Liver (tissue), 3 donors: Measurements from ENCODE around the gene ETS2.

Experiments used
- FOXA1 ChIP-seq: IDR thresholded peaks from 2 replicates; pipeline ENCODE4 v1.6.1; 2016; ENCODE audit warnings: antibody characterized with exemption
- GABPA ChIP-seq, 2 donors: IDR thresholded peaks in 1 of 2; conservative IDR thresholded peaks in 1 of 2; 2 replicates each; pipeline ENCODE4 v1.6.1; 2016; ENCODE audit warnings: antibody characterized with exemption in 2 of 2, mild to moderate bottlenecking in 1 of 2, moderate library complexity in 1 of 2
- HNF4A ChIP-seq, 2 donors: conservative IDR thresholded peaks; 2 replicates each; pipeline ENCODE4 v1.6.1; 2016; ENCODE audit warnings: antibody characterized with exemption in 2 of 2, mild to moderate bottlenecking in 2 of 2
- JUND ChIP-seq, 2 donors: IDR thresholded peaks; 2 replicates each; pipeline ENCODE4 v1.6.1; 2016; ENCODE audit warnings: antibody characterized with exemption in 2 of 2
- NR2F2 ChIP-seq: IDR thresholded peaks from 2 replicates; pipeline ENCODE4 v1.6.1; 2016; ENCODE audit warnings: antibody characterized with exemption
- RAD21 ChIP-seq, 2 donors: IDR thresholded peaks; 2 replicates each; pipeline ENCODE4 v1.6.1; 2016; ENCODE audit warnings: antibody characterized with exemption in 2 of 2, mild to moderate bottlenecking in 2 of 2
- SP1 ChIP-seq: IDR thresholded peaks from 2 replicates; pipeline ENCODE4 v1.6.1; 2018; ENCODE audit warnings: antibody characterized with exemption, mild to moderate bottlenecking
- TAF1 ChIP-seq: conservative IDR thresholded peaks from 2 replicates; pipeline ENCODE4 v1.6.1; 2016; ENCODE audit warnings: antibody characterized with exemption, mild to moderate bottlenecking
- YY1 ChIP-seq: IDR thresholded peaks from 2 replicates; pipeline ENCODE4 v1.6.1; 2016; ENCODE audit warnings: antibody characterized with exemption, mild to moderate bottlenecking
- TF ChIP-seq, protein P1 (sequence below): fragments of 150-350 bp; IDR thresholded peaks from 2 replicates; pipeline ENCODE4 v1.5.1; 2017; ENCODE audit warnings: improper control_type of control experiment, low read depth, low read length; ENCODE audit not compliant: missing input control
- TF ChIP-seq, protein P2 (sequence below): IDR thresholded peaks from 2 replicates; pipeline ENCODE4 v1.6.1; 2016; ENCODE audit warnings: antibody characterized with exemption
- TF ChIP-seq, protein P3 (sequence below): IDR thresholded peaks from 2 replicates; pipeline ENCODE4 v1.6.1; 2016; ENCODE audit warnings: antibody characterized with exemption, mild to moderate bottlenecking
- TF ChIP-seq, protein P4 (sequence below): IDR thresholded peaks from 2 replicates; pipeline ENCODE4 v1.6.1; 2016; ENCODE audit warnings: antibody characterized with exemption
- TF ChIP-seq, protein P5 (sequence below): IDR thresholded peaks from 2 replicates; pipeline ENCODE4 v1.6.1; 2016; ENCODE audit warnings: antibody characterized with exemption
- donor health status: healthy.
- donor health status: healthy.

DNA sequence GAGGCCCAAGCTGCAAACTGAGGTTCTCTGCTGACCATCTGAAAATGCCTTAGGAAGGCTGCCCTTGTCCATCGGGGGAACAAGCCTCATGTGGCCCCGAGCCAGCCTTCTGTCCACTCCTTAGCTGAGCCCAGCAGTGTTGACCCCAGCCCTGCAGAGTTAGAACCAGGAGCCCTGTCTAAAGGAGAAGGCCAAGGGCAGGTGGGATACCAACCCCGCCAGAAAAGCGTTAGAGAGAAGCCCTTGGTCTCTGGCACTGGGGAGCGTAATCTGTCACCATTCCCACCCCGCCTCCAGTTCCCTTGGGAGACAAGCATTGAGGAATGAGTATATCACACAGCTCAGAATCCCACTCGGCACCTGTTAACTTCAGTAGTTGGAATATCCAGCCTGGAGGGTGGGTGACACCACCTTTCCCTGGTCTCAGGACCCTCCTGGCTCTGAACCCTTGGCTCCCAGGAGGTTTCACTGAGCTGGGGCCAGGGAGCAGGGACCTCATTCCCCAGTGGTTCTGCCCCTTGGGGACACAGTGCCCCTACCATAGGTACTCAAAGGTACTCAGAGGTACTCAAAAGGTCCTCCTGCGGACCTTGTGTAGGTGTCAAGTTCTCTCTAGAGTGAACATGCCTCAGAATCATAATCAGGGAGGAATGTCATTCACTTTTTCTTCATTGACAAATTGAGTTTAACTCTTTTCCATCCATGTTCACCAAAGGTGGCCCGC, 16.4 kb downstream of the ETS2 start:
- TF ChIP-seq, protein P1, sequence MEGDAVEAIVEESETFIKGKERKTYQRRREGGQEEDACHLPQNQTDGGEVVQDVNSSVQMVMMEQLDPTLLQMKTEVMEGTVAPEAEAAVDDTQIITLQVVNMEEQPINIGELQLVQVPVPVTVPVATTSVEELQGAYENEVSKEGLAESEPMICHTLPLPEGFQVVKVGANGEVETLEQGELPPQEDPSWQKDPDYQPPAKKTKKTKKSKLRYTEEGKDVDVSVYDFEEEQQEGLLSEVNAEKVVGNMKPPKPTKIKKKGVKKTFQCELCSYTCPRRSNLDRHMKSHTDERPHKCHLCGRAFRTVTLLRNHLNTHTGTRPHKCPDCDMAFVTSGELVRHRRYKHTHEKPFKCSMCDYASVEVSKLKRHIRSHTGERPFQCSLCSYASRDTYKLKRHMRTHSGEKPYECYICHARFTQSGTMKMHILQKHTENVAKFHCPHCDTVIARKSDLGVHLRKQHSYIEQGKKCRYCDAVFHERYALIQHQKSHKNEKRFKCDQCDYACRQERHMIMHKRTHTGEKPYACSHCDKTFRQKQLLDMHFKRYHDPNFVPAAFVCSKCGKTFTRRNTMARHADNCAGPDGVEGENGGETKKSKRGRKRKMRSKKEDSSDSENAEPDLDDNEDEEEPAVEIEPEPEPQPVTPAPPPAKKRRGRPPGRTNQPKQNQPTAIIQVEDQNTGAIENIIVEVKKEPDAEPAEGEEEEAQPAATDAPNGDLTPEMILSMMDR = no peak
- TF ChIP-seq, protein P2, sequence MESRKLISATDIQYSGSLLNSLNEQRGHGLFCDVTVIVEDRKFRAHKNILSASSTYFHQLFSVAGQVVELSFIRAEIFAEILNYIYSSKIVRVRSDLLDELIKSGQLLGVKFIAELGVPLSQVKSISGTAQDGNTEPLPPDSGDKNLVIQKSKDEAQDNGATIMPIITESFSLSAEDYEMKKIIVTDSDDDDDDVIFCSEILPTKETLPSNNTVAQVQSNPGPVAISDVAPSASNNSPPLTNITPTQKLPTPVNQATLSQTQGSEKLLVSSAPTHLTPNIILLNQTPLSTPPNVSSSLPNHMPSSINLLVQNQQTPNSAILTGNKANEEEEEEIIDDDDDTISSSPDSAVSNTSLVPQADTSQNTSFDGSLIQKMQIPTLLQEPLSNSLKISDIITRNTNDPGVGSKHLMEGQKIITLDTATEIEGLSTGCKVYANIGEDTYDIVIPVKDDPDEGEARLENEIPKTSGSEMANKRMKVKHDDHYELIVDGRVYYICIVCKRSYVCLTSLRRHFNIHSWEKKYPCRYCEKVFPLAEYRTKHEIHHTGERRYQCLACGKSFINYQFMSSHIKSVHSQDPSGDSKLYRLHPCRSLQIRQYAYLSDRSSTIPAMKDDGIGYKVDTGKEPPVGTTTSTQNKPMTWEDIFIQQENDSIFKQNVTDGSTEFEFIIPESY = no peak
- TF ChIP-seq JUND (IDR thresholded peaks at IDR 0.05) (no peak), TAF1 (no peak), HNF4A (conservative IDR thresholded peaks at IDR 0.05) (no peak), RAD21 (IDR thresholded peaks at IDR 0.05) (no peak), FOXA1 (no peak), NR2F2 (no peak), GABPA (IDR thresholded peaks at IDR 0.05 in 1 of 2, conservative IDR thresholded peaks at IDR 0.05 in 1 of 2) (no peak), SP1 (no peak), YY1 (no peak)
- TF ChIP-seq, protein P3, sequence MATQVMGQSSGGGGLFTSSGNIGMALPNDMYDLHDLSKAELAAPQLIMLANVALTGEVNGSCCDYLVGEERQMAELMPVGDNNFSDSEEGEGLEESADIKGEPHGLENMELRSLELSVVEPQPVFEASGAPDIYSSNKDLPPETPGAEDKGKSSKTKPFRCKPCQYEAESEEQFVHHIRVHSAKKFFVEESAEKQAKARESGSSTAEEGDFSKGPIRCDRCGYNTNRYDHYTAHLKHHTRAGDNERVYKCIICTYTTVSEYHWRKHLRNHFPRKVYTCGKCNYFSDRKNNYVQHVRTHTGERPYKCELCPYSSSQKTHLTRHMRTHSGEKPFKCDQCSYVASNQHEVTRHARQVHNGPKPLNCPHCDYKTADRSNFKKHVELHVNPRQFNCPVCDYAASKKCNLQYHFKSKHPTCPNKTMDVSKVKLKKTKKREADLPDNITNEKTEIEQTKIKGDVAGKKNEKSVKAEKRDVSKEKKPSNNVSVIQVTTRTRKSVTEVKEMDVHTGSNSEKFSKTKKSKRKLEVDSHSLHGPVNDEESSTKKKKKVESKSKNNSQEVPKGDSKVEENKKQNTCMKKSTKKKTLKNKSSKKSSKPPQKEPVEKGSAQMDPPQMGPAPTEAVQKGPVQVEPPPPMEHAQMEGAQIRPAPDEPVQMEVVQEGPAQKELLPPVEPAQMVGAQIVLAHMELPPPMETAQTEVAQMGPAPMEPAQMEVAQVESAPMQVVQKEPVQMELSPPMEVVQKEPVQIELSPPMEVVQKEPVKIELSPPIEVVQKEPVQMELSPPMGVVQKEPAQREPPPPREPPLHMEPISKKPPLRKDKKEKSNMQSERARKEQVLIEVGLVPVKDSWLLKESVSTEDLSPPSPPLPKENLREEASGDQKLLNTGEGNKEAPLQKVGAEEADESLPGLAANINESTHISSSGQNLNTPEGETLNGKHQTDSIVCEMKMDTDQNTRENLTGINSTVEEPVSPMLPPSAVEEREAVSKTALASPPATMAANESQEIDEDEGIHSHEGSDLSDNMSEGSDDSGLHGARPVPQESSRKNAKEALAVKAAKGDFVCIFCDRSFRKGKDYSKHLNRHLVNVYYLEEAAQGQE = no peak
- TF ChIP-seq, protein P4, sequence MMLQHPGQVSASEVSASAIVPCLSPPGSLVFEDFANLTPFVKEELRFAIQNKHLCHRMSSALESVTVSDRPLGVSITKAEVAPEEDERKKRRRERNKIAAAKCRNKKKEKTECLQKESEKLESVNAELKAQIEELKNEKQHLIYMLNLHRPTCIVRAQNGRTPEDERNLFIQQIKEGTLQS = no peak
- TF ChIP-seq, protein P5, sequence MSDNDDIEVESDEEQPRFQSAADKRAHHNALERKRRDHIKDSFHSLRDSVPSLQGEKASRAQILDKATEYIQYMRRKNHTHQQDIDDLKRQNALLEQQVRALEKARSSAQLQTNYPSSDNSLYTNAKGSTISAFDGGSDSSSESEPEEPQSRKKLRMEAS = no peak
